H1 (cell line): Measurements from ENCODE around the gene CRTC1. TPM values are rescaled to one million over a fixed set of nuclear protein-coding genes. Genes with fewer than 3 reads are reported as not detected.
A peak's percentile ranks its signal among the peaks of the same experiment; 100 is the strongest.

Source experiments
- ASH2L ChIP-seq: fragments of 200-600, 300-600 bp; sonication (generic); IDR thresholded peaks from one replicate; pipeline ENCODE4 v1.7.1; 2017; ENCODE audit warnings: low read length
- BCL11A ChIP-seq, 2 experiments: IDR thresholded peaks; one replicate each; pipeline ENCODE4 v1.6.1; 2011; ENCODE audit warnings: low read depth in 2 of 2, low read length in 2 of 2, mild to moderate bottlenecking in 2 of 2
- CBX5 ChIP-seq: fragments of 300-800, 300-1000 bp; sonication (generic); IDR thresholded peaks from 2 replicates; pipeline ENCODE4 v1.7.1; 2016; ENCODE audit warnings: antibody characterized with exemption, low read length, low read depth
- CHD1 ChIP-seq: IDR thresholded peaks from 2 replicates; pipeline ENCODE4 v1.6.1; 2012; ENCODE audit warnings: low read depth, low read length, improper control_type of control experiment
- CTCF ChIP-seq, 3 experiments: IDR thresholded peaks; 1 replicate in 2 of 3; 2 replicates in 1 of 3; pipeline versions ENCODE4 v1.5.1 to v1.6.1; 2011; ENCODE audit warnings: low read length in 3 of 3, mild to moderate bottlenecking in 3 of 3, inconsistent platforms in 2 of 3, low read depth in 1 of 3, moderate library complexity in 1 of 3; ENCODE audit not compliant: insufficient read depth in 1 of 3; ENCODE audit errors: control extremely low read depth in 1 of 3
- FOSL1 ChIP-seq: IDR thresholded peaks from 2 replicates; pipeline ENCODE4 v1.6.1; 2011; ENCODE audit warnings: mild to moderate bottlenecking, low read depth, low read length, moderate library complexity; ENCODE audit not compliant: insufficient read depth
- GABPA ChIP-seq: IDR thresholded peaks from 2 replicates; pipeline ENCODE4 v1.6.1; 2011; ENCODE audit warnings: mild to moderate bottlenecking, low read length, moderate library complexity, borderline replicate concordance; ENCODE audit not compliant: insufficient read depth
- HDAC6 ChIP-seq: IDR thresholded peaks from one replicate; pipeline ENCODE4 v1.7.1; 2012; ENCODE audit warnings: low read depth, mild to moderate bottlenecking, inconsistent platforms, low read length, moderate library complexity
- JUND ChIP-seq: IDR thresholded peaks from 2 replicates; pipeline ENCODE4 v1.6.1; 2011; ENCODE audit warnings: mild to moderate bottlenecking, improper control_type of control experiment, low read length
- KDM4A ChIP-seq: IDR thresholded peaks from one replicate; pipeline ENCODE4 v1.7.1; 2012; ENCODE audit warnings: low read depth, mild to moderate bottlenecking, moderate library complexity, low read length, inconsistent platforms; ENCODE audit not compliant: severe bottlenecking
- NANOG ChIP-seq: IDR thresholded peaks from 2 replicates; pipeline ENCODE4 v1.6.1; 2011; ENCODE audit warnings: low read length, low read depth, mild to moderate bottlenecking, inconsistent platforms; ENCODE audit not compliant: insufficient read depth, poor library complexity, severe bottlenecking
- POLR2A ChIP-seq, 2 experiments: IDR thresholded peaks; 1 replicate in 1 of 2; 2 replicates in 1 of 2; pipeline ENCODE4 v1.6.1; 2011; ENCODE audit warnings: low read depth in 2 of 2, low read length in 2 of 2, mild to moderate bottlenecking in 2 of 2; ENCODE audit errors: control extremely low read depth in 1 of 2
- RAD21 ChIP-seq, 2 experiments: IDR thresholded peaks in 1 of 2; conservative IDR thresholded peaks in 1 of 2; 2 replicates each; pipeline ENCODE4 v1.6.1; 2011; ENCODE audit warnings: low read depth in 2 of 2, low read length in 2 of 2, improper control_type of control experiment in 1 of 2, inconsistent platforms in 1 of 2, mild to moderate bottlenecking in 1 of 2, moderate library complexity in 1 of 2
- SAP30 ChIP-seq: fragments of 300-600 bp; sonication (generic); IDR thresholded peaks from 2 replicates; pipeline ENCODE4 v1.7.1; 2012; ENCODE audit warnings: low read length, moderate library complexity, mild to moderate bottlenecking, inconsistent platforms; ENCODE audit not compliant: insufficient read depth, insufficient replicate concordance
- TBP ChIP-seq: IDR thresholded peaks from 2 replicates; pipeline ENCODE4 v1.6.1; 2011; ENCODE audit warnings: low read depth, low read length, improper control_type of control experiment
- USF2 ChIP-seq: IDR thresholded peaks from 2 replicates; pipeline ENCODE4 v1.6.1; 2011; ENCODE audit warnings: low read length, improper control_type of control experiment
- ZNF274 ChIP-seq: IDR thresholded peaks from 2 replicates; pipeline ENCODE4 v1.7.0; 2012; ENCODE audit warnings: low read length, borderline replicate concordance; ENCODE audit errors: extremely low read depth
- polyA plus RNA-seq, 7 experiments: library from polyadenylated mRNA; depleted of rRNA in 3 of 7; stranded (reverse) in 5 of 7; unstranded in 2 of 7; fragments of >200 nt in 5 of 7; fragments of 200-250 nt in 2 of 7; gene quantifications; 1 replicate in 5 of 7; 2 replicates in 1 of 7; 4 replicates in 1 of 7; pipeline versions ENCODE4 v1.2.1 to v1.2.3, GENCODE V29; 2011 to 2013; ENCODE audit warnings: missing spikeins in 2 of 7, mixed read lengths in 2 of 7
- total RNA-seq: library from RNA; stranded (reverse); fragmentation: NEBNext Ultra II Directional; extraction: Animal tissue kit (Norgen Biotek cat#: 25700); gene quantifications from 2 replicates; pipeline ENCODE4 v1.2.1, GENCODE V29; 2021
- TF ChIP-seq, protein P1 (sequence below): IDR thresholded peaks from 2 replicates; pipeline ENCODE4 v1.6.1; 2012; ENCODE audit warnings: low read length, inconsistent platforms

Gene CRTC1
- total and polyA plus RNA-seq, 2 of the 8 experiments (the other 6 are each of a cell fraction or from before 2014, with no cell fraction given), result 2.9 to 8.5 TPM

- no peak for TF ChIP-seq USF2
- peak; percentile 39 for TF ChIP-seq KDM4A
- TF ChIP-seq BCL11A (IDR thresholded peaks at IDR 0.05; ENCODE audit: low read depth in 2 of 2, low read length in 2 of 2), result no peak
- TF ChIP-seq CBX5, result no peak
- TF ChIP-seq RAD21 (IDR thresholded peaks at IDR 0.05 in 1 of 2, conservative IDR thresholded peaks at IDR 0.05 in 1 of 2; ENCODE audit: low read depth in 2 of 2, low read length in 2 of 2), result no peak
- TF ChIP-seq FOSL1, result no peak
- TF ChIP-seq SAP30, result no peak
- TF ChIP-seq NANOG, result no peak
- peak; percentile 77 to 81; a peak in 2 of 3 replicates for TF ChIP-seq POLR2A (IDR thresholded peaks at IDR 0.05; ENCODE audit: control extremely low read depth in 1 of 2, low read depth in 2 of 2, low read length in 2 of 2)
- TF ChIP-seq GABPA, result no peak
- TF ChIP-seq ZNF274, result no peak
- TF ChIP-seq, protein P1, sequence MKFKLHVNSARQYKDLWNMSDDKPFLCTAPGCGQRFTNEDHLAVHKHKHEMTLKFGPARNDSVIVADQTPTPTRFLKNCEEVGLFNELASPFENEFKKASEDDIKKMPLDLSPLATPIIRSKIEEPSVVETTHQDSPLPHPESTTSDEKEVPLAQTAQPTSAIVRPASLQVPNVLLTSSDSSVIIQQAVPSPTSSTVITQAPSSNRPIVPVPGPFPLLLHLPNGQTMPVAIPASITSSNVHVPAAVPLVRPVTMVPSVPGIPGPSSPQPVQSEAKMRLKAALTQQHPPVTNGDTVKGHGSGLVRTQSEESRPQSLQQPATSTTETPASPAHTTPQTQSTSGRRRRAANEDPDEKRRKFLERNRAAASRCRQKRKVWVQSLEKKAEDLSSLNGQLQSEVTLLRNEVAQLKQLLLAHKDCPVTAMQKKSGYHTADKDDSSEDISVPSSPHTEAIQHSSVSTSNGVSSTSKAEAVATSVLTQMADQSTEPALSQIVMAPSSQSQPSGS, result no peak
- peak; percentile 70 for TF ChIP-seq ASH2L
- TF ChIP-seq CHD1, result no peak
- TF ChIP-seq CTCF (IDR thresholded peaks at IDR 0.05; ENCODE audit: control extremely low read depth in 1 of 3, insufficient read depth in 1 of 3, low read depth in 1 of 3, low read length in 3 of 3), result no peak
- TF ChIP-seq JUND, result no peak
- TF ChIP-seq HDAC6, result no peak
- TF ChIP-seq TBP, result peak; percentile 27; the same call in 1 of the 2 replicates
These were observed at the start of gene CRTC1 (continued) for GRCh38 chr19:18683109-18683957.
